Caco-2 (cell line): ENCODE results near the gene IQGAP3. TPM values are rescaled to one million over a fixed set of nuclear protein-coding genes. Genes with fewer than 3 reads are reported as not detected.

Experiments used
- BruUV-seq: library from RNA; stranded (reverse); fragments of 400-500 nt; replicated peaks from 2 replicates; lab custom pipeline; 2021; lab: Mats Ljungman, UMichigan
- CTCF ChIA-PET: fragments of 300-600 bp; sonication (Branson Sonifier 250); formaldehyde crosslinking; loops from one replicate; lab custom pipeline; 2022; ENCODE audit warnings: antibody characterized with exemption; lab: Charles Lee
- POLR2A ChIA-PET: fragments of 300-600 bp; sonication (Branson Sonifier 250); formaldehyde crosslinking; loops from one replicate; lab custom pipeline; 2022; ENCODE audit warnings: antibody characterized with exemption; lab: Charles Lee
- DNase-seq, 2 experiments: peaks; one replicate each; pipeline versions ENCODE4 v3.0.0 to v3.0.0-alpha.2; 2020 to 2022
- H3K27me3 ChIP-seq: replicated peaks from 2 replicates; pipeline ENCODE4 v1.6.0; 2011; ENCODE audit warnings: low read length; ENCODE audit not compliant: control insufficient read depth, insufficient read depth
- H3K36me3 ChIP-seq: 2 replicates; pipeline ENCODE4 v1.5.1; 2011; ENCODE audit warnings: low read length; ENCODE audit not compliant: control insufficient read depth, insufficient read depth
- H3K4me1 ChIP-seq: fragments of 250-450 bp; sonication (Bioruptor Pico); 2 replicates; pipeline ENCODE4 v1.5.1; 2020; ENCODE audit warnings: mild to moderate bottlenecking
- H3K4me3 ChIP-seq: 2 replicates; pipeline ENCODE4 v1.5.1; 2011; ENCODE audit warnings: low read depth, mild to moderate bottlenecking, control low read depth, low read length
- H3K9me3 ChIP-seq: fragments of 250-450 bp; sonication (Bioruptor Pico); 2 replicates; pipeline ENCODE4 v1.5.1; 2020; ENCODE audit warnings: mild to moderate bottlenecking, moderate library complexity
- H3K27ac Mint-ChIP-seq: one replicate; pipeline ENCODE4 v1.8.0; 2022; ENCODE audit warnings: mixed read lengths; ENCODE audit not compliant: unreplicated experiment
- H3K27me3 Mint-ChIP-seq: one replicate; pipeline ENCODE4 v1.8.0; 2022; ENCODE audit warnings: mixed read lengths; ENCODE audit not compliant: insufficient read depth, unreplicated experiment
- H3K36me3 Mint-ChIP-seq: one replicate; pipeline ENCODE4 v1.8.0; 2022; ENCODE audit warnings: mild to moderate bottlenecking, mixed read lengths; ENCODE audit not compliant: insufficient read depth, unreplicated experiment
- H3K4me1 Mint-ChIP-seq: one replicate; pipeline ENCODE4 v1.8.0; 2022; ENCODE audit warnings: low read depth, mixed read lengths; ENCODE audit not compliant: unreplicated experiment
- H3K4me3 Mint-ChIP-seq: one replicate; pipeline ENCODE4 v1.8.0; 2022; ENCODE audit warnings: mild to moderate bottlenecking, moderate library complexity, mixed read lengths; ENCODE audit not compliant: unreplicated experiment
- H3K9me3 Mint-ChIP-seq: one replicate; pipeline ENCODE4 v1.8.0; 2022; ENCODE audit warnings: mixed read lengths; ENCODE audit not compliant: unreplicated experiment
- CTCF ChIP-seq, 2 experiments: fragments of 200-600 bp in 1 of 2; IDR thresholded peaks; 1 replicate in 1 of 2; 2 replicates in 1 of 2; pipeline versions ENCODE4 v1.5.1 to v1.8.0; 2011 to 2022; ENCODE audit warnings: antibody characterized with exemption in 1 of 2, control low read depth in 1 of 2, inconsistent platforms in 1 of 2, low read depth in 1 of 2, low read length in 1 of 2, mild to moderate bottlenecking in 1 of 2, moderate library complexity in 1 of 2; ENCODE audit not compliant: insufficient read depth in 1 of 2, severe bottlenecking in 1 of 2, unreplicated experiment in 1 of 2
- intact Hi-C: fragments of 100-400 bp; cut with micrococcal nuclease; formaldehyde crosslinking; loops from one replicate; pipeline ENCODE4 v1.10.0; 2022; ENCODE audit not compliant: unreplicated experiment
- total RNA-seq: library from RNA; stranded (reverse); gene quantifications from 2 replicates; pipeline ENCODE4 v1.2.3, GENCODE V29; 2022

The IQGAP3 gene
- total RNA-seq, 1 experiment from 2014 or later = 37.6 TPM

GRCh38 chr1:156489935-156490293, 82.5 kb downstream of the IQGAP3 start:
- H3K4me1 ChIP-seq = no peaks in the 10 kb centered on the region
- ChIA-PET POLR2A (no interaction called here), CTCF (interaction anchor here (1.1 to 1.4 kb wide), 2 partner anchors 11 to 104 kb away, joined by 4 to 5 read pairs; no protein-coding TSS in a partner anchor)
- Mint-ChIP-seq H3K9me3 (no peaks in the 10 kb centered on the region), H3K36me3 (no peaks in the 10 kb centered on the region), H3K27ac (no peak overlapping the region), H3K4me3 (no peak overlapping the region), H3K27me3 (no peaks in the 10 kb centered on the region), H3K4me1 (peaks cover 14% of the 10 kb centered on the region)
- peaks cover 1% of the 10 kb centered on the region; the same call in 1 of the 2 replicates for H3K36me3 ChIP-seq
- intact Hi-C loops = no loop called here
- H3K27me3 ChIP-seq = no peaks in the 10 kb centered on the region
- no peak for TF ChIP-seq CTCF (IDR thresholded peaks at IDR 0.05; ENCODE audit: insufficient read depth in 1 of 2, low read depth in 1 of 2, low read length in 1 of 2, severe bottlenecking in 1 of 2, unreplicated experiment in 1 of 2)
- H3K9me3 ChIP-seq = no peaks in the 10 kb centered on the region
- H3K4me3 ChIP-seq = no peak overlapping the region
- no peak for DNase-seq
- BruUV-seq = no TSS peak

GRCh38 chr1:156489166-156489934, 83.0 kb downstream of the IQGAP3 start:
- Histone ChIP-seq H3K9me3 (no peaks in the 10 kb centered on the region), H3K4me3 (no peak overlapping the region), H3K4me1 (no peaks in the 10 kb centered on the region), H3K27me3 (no peaks in the 10 kb centered on the region), H3K36me3 (peaks cover 1% of the 10 kb centered on the region; the same call in 1 of the 2 replicates)
- H3K27ac Mint-ChIP-seq = peak overlapping the region; percentile 42
- H3K27me3 Mint-ChIP-seq = no peaks in the 10 kb centered on the region
- ChIA-PET POLR2A (no interaction called here), CTCF (interaction anchor here (0.6 to 1.1 kb wide), 3 partner anchors 9 to 104 kb away, joined by 3 to 4 read pairs (median 3); no protein-coding TSS in a partner anchor)
- BruUV-seq = no TSS peak
- H3K4me1 Mint-ChIP-seq = peaks cover 14% of the 10 kb centered on the region
- no peaks in the 10 kb centered on the region for H3K9me3 Mint-ChIP-seq
- intact Hi-C loops = no loop called here
- H3K4me3 Mint-ChIP-seq = no peak overlapping the region
- TF ChIP-seq CTCF (IDR thresholded peaks at IDR 0.05; ENCODE audit: insufficient read depth in 1 of 2, low read depth in 1 of 2, low read length in 1 of 2, severe bottlenecking in 1 of 2, unreplicated experiment in 1 of 2) = no peak
- no peak for DNase-seq
- no peaks in the 10 kb centered on the region for H3K36me3 Mint-ChIP-seq

GRCh38 chr1:156488566-156489165, 83.7 kb downstream of the IQGAP3 start:
- CTCF ChIA-PET = interaction anchor here (0.6 to 1.0 kb wide), 2 partner anchors 8 to 43 kb away, joined by 3 read pairs; no protein-coding TSS in a partner anchor

More at GRCh38 chr1:156488566-156489165, 83.7 kb downstream of the IQGAP3 start:
- POLR2A ChIA-PET = no interaction called here
- Mint-ChIP-seq H3K27me3 (no peaks in the 10 kb centered on the region), H3K9me3 (no peaks in the 10 kb centered on the region), H3K4me1 (peaks cover 14% of the 10 kb centered on the region), H3K27ac (peak overlapping the region; percentile 42), H3K4me3 (no peak overlapping the region), H3K36me3 (no peaks in the 10 kb centered on the region)
- Histone ChIP-seq H3K4me3 (no peak overlapping the region), H3K4me1 (no peaks in the 10 kb centered on the region), H3K27me3 (no peaks in the 10 kb centered on the region), H3K9me3 (no peaks in the 10 kb centered on the region), H3K36me3 (peaks cover 1% of the 10 kb centered on the region; the same call in 1 of the 2 replicates)
- intact Hi-C loops = no loop called here
- no peak for TF ChIP-seq CTCF (IDR thresholded peaks at IDR 0.05; ENCODE audit: insufficient read depth in 1 of 2, low read depth in 1 of 2, low read length in 1 of 2, severe bottlenecking in 1 of 2, unreplicated experiment in 1 of 2)
- no peak for DNase-seq
- BruUV-seq = no TSS peak
